Lower lobe of right lung (tissue), 2 donors: Measurements from ENCODE around the gene PLEKHJ1. TPM values are rescaled to one million over a fixed set of nuclear protein-coding genes. Genes with fewer than 3 reads are reported as not detected.

Experiments used
- ATAC-seq, 2 donors: fragments of 200-7000 bp; cut with Tn5 transposase; one replicate each; pipeline ENCODE4 v1.9.1; 2020 to 2022; ENCODE audit warnings: mild to moderate bottlenecking in 2 of 2, moderate library complexity in 2 of 2
- DNase-seq: peaks from one replicate; pipeline ENCODE4 v3.0.0-alpha.2; 2020
- H3K27ac ChIP-seq: fragments of 200-600 bp; one replicate; pipeline ENCODE4 v1.8.0; 2022
- H3K27me3 ChIP-seq: fragments of 200-600 bp; one replicate; pipeline ENCODE4 v1.8.0; 2022; ENCODE audit warnings: low read depth
- H3K36me3 ChIP-seq: fragments of 200-600 bp; one replicate; pipeline ENCODE4 v1.8.0; 2022; ENCODE audit warnings: mild to moderate bottlenecking
- H3K4me1 ChIP-seq: fragments of 200-600 bp; one replicate; pipeline ENCODE4 v1.8.0; 2022
- H3K4me3 ChIP-seq: fragments of 200-600 bp; one replicate; pipeline ENCODE4 v1.8.0; 2022; ENCODE audit warnings: mild to moderate bottlenecking
- H3K9me3 ChIP-seq: fragments of 200-600 bp; one replicate; pipeline ENCODE4 v1.8.0; 2022
- intact Hi-C: fragments of 100-400 bp; cut with DNase I; formaldehyde crosslinking; loops from one replicate; pipeline ENCODE4 v1.11.0; 2022
- total RNA-seq: library from RNA; stranded (reverse); fragmentation: NEBNext Ultra II Directional; extraction: Animal tissue kit (Norgen Biotek cat#: 25700); gene quantifications from one replicate; pipeline ENCODE4 v1.2.1, GENCODE V29; 2021
- TF ChIP-seq, protein P1 (sequence below): fragments of 200-600 bp; IDR thresholded peaks from one replicate; pipeline ENCODE4 v1.8.0; 2022; ENCODE audit warnings: antibody characterized with exemption, mild to moderate bottlenecking
- donor health status: DM: no; HTN: yes; CAD: no; lungs with severe emphysema.

Gene PLEKHJ1
- total RNA-seq, 1 donor from 2014 or later = 52.0 TPM

DNA sequence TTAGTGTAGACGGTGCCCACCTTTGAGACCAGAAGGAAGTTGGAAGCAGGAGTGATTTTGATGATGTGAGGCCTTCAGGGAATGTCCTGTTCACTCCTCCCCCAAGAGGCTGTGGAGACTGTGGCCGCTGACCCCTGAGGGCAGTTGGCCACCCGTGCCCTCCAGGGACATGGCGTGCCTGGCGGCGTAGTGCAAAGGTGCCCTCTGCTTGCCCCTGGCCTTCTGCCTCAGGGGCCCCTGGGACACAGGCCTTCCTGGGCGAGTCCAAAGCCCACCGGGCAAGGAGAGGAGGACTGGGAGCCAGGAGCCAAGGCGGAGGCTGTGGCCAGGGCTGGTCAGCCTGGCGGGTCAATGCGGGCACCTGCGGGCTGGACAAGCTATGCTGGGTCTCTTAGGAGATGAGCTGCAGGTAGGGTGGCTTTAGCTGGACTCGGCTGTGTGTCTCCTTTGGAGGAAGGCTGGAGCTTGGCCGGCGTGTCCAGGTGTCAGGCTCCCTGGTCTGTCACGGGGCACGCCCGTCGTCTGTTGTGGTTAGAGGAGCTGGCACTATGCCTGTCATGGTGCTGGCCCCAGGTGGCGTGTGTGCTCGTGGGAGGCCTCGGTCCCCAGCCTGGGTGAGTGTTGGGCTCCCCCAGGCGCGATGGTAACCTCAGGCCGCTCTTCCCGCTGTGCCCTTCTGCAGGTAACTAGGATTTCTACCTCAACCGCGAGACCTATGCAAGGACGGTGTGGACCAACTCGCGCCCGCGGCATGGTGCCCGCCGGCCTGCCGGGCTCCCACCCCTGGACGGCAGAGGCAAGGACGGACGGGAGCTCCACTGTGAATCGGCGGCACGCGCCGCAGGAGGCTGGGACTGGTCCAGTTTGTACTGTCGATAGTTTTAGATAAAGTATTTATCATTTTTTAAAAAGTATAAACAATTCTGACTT, 6.8 kb downstream of the PLEKHJ1 start:
- DNase-seq = no peak
- H3K36me3 ChIP-seq = peaks cover 93% of the 10 kb centered on the region
- TF ChIP-seq, protein P1, sequence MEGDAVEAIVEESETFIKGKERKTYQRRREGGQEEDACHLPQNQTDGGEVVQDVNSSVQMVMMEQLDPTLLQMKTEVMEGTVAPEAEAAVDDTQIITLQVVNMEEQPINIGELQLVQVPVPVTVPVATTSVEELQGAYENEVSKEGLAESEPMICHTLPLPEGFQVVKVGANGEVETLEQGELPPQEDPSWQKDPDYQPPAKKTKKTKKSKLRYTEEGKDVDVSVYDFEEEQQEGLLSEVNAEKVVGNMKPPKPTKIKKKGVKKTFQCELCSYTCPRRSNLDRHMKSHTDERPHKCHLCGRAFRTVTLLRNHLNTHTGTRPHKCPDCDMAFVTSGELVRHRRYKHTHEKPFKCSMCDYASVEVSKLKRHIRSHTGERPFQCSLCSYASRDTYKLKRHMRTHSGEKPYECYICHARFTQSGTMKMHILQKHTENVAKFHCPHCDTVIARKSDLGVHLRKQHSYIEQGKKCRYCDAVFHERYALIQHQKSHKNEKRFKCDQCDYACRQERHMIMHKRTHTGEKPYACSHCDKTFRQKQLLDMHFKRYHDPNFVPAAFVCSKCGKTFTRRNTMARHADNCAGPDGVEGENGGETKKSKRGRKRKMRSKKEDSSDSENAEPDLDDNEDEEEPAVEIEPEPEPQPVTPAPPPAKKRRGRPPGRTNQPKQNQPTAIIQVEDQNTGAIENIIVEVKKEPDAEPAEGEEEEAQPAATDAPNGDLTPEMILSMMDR = no peak
- H3K9me3 ChIP-seq = no peaks in the 10 kb centered on the region
- intact Hi-C loops = no loop called here
- no peak overlapping the region for H3K27ac ChIP-seq
- ATAC-seq = no peak
- peaks cover 5% of the 10 kb centered on the region for H3K4me1 ChIP-seq
- no peaks in the 10 kb centered on the region for H3K27me3 ChIP-seq
- no peak overlapping the region for H3K4me3 ChIP-seq

DNA sequence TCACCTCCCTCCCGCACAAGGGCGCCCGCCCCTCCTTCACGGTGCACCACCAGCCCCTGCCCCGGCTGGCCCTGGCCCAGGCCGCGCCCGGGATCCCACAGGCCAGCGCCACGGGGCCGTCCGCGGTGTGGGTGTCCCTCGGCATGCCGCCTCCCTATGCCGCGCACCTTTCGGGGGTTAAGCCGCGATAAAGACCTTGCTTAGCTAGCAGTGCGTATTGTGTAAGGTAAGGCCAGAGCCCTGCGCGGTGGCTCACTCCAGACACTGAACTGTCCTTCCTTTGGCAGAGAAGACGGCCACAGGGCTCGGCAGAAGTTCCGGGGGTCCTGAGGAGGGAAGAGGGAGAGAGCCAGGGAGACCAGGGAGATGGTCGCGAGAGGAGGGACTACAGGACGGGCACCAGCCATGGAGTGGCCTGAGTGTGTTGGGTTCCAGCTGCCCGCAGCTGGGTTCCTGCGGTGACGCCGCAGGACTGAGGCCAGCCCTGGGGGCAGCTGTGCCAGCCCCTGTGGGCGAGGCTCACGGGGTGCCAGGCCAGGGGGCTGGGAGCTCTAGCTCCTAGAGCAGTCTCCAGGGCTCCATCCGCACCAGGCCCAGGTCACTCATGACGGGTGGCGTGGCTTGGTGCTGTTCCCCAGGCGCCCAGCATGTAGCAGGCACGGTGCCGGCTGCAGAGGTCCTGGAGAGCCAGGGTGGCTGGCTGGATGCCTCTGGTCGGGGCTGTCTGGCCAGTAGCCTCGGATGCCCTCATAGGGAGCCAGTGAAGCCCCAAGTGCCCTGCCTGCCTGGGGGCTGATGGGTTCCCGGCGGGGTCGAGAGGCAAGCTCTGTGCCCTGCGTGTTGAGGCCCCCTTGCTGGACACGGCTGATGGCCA, 7.7 kb downstream of the PLEKHJ1 start:
- intact Hi-C loops = no loop called here
- TF ChIP-seq, protein P1 = no peak
- H3K4me1 ChIP-seq = no peaks in the 10 kb centered on the region
- no peak overlapping the region for H3K4me3 ChIP-seq
- H3K27me3 ChIP-seq = no peaks in the 10 kb centered on the region
- no peak for DNase-seq
- peaks cover 93% of the 10 kb centered on the region for H3K36me3 ChIP-seq
- H3K9me3 ChIP-seq = no peaks in the 10 kb centered on the region
- no peak for ATAC-seq
- H3K27ac ChIP-seq = no peak overlapping the region

GRCh38 chr19:2227415-2228156, 8.5 kb downstream of the PLEKHJ1 start:
- Histone ChIP-seq H3K4me1 (no peaks in the 10 kb centered on the region), H3K27ac (no peak overlapping the region), H3K4me3 (no peak overlapping the region), H3K36me3 (peaks cover 93% of the 10 kb centered on the region), H3K27me3 (no peaks in the 10 kb centered on the region), H3K9me3 (no peaks in the 10 kb centered on the region)
- TF ChIP-seq, protein P1 = no peak
- ATAC-seq (peak in 1 of 2 donors; percentile 6), DNase-seq (no peak)
- intact Hi-C loops = no loop called here

GRCh38 chr19:2226840-2227360, 9.2 kb downstream of the PLEKHJ1 start:
- TF ChIP-seq, protein P1 = no peak
- Histone ChIP-seq H3K9me3 (no peaks in the 10 kb centered on the region), H3K4me3 (no peak overlapping the region), H3K27me3 (no peaks in the 10 kb centered on the region), H3K36me3 (peaks cover 97% of the 10 kb centered on the region), H3K4me1 (no peaks in the 10 kb centered on the region), H3K27ac (no peak overlapping the region)
- ATAC-seq (no peak), DNase-seq (no peak)
- intact Hi-C loops = no loop called here
